GM18505 (cell line): Measurements from ENCODE around the gene EDC4.

Experiments used
- ATAC-seq: cut with Tn5 transposase; IDR thresholded peaks from one replicate; pipeline ENCODE4 v1.9.1; 2021; ENCODE audit not compliant: unreplicated experiment
- POLR2A ChIP-seq: IDR thresholded peaks from 4 replicates; pipeline ENCODE4 v1.6.1; 2011; ENCODE audit warnings: borderline replicate concordance; ENCODE audit not compliant: insufficient read depth, insufficient read length; ENCODE audit errors: extremely low read depth

Gene EDC4

DNA sequence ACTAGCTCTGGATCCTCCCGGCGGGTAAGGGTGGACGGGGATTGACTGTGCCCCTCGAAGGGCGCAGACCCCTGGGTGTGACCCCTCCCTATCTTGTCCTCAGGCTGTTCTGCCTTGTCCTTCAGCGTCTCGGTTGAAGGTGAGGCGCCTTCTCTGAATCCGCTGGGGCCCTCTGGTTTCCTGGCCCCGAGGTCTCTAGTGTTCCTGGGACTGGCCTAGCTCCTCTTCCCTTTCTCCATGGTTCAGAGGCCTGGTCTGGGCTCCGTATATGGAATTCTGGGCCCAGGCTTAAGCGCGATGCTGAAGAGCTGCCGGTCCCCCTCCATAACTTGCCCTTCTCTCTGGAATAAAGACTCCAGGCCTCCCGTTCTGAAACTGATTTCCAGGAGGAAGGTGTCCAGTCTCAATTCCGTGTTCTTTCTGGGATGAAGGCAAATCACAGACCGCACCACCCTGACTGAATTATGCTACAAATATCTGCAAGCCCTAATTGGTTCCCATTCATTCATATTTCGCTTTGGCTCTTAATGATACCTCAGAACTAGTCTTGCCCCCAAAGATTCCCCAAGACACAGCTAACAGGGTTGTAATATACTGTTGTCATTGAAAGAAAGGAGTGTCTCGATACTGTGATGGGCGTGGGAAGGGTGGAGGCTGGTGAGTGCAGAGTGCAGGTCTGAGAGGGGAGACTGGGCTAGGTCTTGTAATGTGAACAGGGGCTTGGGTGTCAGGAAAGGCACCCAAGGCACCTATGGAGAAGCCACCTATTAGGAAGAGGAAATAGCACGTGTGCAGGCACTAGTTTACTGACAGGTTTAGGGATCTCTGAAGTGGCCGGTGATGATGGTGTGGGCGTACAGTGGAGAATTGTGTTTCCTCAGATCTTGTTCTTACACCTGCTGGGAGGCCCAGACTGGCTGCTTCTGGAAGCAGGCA, 851 bp downstream of the EDC4 start:
- TF ChIP-seq POLR2A = no peak
- ATAC-seq = peak; percentile 12

DNA sequence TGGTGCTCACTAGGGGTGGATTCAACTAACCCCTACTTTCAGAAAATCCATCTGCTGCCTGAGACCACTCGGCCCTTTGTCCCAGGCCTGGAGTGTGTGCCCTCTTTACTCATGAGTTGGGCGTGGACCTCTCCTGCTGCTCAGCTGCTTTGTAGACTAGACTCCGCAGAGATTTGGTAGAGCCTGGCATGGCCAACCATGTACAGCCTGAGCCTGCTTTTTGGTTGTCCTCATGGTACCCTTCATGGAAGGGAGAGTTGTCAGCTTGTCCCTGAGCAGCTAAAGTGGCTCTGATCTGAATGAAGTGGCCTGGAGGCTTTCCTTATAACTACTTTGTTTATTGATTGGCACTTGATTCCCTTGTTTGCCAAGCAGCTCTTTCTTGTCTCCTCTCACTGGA, 1.5 kb downstream of the EDC4 start:
- ATAC-seq = no peak
- TF ChIP-seq POLR2A = no peak

DNA sequence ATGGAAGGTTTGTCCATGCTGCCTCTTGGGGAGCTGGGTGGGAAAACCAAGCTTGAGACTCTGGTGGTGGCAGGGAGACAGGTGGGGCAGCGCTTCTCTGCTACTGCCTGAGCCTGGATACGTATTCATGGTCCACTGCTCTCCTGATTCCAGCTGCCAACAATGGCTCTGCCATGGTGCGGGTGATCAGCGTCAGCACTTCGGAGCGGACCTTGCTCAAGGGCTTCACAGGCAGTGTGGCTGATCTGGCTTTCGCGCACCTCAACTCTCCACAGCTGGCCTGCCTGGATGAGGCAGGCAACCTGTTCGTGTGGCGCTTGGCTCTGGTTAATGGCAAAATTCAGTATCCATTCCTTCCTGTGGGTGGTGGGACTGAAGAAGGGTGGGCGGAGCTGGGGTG, 4.2 kb downstream of the EDC4 start:
- no peak for TF ChIP-seq POLR2A
- ATAC-seq = no peak

DNA sequence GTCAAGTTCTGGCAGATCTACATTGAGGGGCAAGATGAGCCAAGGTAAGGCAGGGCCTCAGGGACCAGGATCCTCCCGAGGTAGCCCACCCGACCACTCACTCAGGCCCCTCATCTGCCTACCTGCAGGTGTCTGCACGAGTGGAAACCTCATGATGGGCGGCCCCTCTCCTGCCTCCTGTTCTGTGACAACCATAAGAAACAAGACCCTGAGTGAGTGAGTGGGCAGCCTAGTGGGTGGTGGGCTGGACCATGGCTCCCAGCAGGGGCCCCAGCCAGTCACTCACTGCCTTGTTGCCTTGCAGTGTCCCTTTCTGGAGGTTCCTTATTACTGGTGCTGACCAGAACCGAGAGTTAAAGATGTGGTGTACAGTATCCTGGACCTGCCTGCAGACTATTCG, 5.4 kb downstream of the EDC4 start:
- no peak for ATAC-seq
- TF ChIP-seq POLR2A = no peak

DNA sequence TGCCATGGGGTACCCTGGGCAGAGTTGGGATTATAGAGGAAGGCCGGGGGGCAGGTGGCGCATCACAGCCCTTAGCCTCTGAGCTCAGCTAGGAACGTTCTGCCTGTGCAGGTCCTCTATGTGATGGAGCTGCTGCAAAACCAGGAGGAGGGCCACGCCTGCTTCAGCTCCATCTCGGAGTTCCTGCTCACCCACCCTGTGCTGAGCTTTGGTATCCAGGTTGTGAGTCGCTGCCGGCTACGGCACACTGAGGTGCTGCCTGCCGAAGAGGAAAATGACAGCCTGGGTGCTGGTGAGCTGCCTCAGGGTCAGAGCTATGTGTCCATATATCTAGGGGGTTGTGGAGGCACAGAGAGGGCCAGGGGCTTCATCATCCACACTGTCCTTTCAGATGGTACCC, 6.0 kb downstream of the EDC4 start:
- TF ChIP-seq POLR2A = no peak
- no peak for ATAC-seq

DNA sequence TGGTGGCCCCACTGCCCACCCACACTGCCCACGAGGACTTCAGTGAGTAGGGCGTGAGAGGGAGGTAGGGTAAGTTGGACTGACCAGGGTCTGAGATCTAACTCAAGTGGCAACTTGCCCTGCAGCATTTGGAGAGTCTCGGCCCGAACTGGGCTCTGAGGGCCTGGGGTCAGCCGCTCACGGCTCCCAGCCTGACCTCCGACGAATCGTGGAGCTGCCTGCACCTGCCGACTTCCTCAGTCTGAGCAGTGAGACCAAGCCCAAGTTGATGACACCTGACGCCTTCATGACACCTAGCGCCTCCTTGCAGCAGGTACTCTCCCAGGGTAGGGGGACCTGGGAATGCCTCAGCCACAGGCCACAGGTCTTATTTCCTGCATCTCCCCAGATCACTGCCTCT, 6.6 kb downstream of the EDC4 start:
- no peak for TF ChIP-seq POLR2A
- ATAC-seq = no peak

DNA sequence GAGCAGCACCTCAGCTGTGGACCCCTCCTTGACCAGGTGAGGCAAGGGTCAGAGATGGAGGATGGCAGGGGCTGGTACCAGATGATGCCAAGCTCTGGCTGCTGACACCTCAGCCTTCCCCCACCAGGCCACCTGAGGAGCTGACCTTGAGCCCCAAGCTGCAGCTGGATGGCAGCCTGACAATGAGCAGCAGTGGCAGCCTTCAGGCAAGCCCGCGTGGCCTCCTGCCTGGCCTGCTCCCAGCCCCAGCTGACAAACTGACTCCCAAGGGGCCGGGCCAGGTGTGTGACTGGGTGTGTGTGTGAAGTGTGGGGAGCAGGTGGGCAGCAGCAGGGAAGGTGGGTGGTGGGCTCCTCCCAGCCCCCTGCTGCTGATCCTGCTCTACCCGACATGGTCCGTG, 7.1 kb downstream of the EDC4 start:
- ATAC-seq = no peak
- no peak for TF ChIP-seq POLR2A

DNA sequence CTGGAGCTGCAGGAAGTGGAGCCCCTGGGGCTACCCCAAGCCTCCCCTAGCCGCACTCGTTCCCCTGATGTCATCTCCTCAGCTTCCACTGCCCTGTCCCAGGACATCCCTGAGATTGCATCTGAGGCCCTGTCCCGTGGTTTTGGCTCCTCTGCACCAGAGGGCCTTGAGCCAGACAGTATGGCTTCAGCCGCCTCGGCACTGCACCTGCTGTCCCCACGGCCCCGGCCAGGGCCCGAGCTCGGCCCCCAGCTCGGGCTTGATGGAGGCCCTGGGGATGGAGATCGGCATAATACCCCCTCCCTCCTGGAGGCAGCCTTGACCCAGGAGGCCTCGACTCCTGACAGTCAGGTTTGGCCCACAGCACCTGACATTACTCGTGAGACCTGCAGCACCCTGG, 7.7 kb downstream of the EDC4 start:
- no peak for ATAC-seq
- TF ChIP-seq POLR2A = no peak

DNA sequence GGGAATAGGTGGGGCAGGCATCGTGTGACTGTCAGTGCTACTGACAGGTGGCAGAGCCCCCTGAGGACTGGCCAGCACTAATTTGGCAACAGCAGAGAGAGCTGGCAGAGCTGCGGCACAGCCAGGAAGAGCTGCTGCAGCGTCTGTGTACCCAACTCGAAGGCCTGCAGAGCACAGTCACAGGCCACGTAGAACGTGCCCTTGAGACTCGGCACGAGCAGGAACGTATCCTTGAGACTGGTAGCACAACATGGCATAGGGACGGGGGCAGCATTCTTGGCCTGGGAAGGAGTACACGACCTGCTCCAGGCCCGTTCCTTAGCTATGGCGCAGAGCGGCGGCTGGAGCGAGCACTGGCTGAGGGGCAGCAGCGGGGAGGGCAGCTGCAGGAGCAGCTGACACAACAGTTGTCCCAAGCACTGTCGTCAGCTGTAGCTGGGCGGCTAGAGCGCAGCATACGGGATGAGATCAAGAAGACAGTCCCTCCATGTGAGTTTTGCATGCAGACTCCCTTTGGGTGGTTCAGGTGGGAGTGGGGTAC, 8.8 kb downstream of the EDC4 start:
- ATAC-seq = no peak
- no peak for TF ChIP-seq POLR2A

DNA sequence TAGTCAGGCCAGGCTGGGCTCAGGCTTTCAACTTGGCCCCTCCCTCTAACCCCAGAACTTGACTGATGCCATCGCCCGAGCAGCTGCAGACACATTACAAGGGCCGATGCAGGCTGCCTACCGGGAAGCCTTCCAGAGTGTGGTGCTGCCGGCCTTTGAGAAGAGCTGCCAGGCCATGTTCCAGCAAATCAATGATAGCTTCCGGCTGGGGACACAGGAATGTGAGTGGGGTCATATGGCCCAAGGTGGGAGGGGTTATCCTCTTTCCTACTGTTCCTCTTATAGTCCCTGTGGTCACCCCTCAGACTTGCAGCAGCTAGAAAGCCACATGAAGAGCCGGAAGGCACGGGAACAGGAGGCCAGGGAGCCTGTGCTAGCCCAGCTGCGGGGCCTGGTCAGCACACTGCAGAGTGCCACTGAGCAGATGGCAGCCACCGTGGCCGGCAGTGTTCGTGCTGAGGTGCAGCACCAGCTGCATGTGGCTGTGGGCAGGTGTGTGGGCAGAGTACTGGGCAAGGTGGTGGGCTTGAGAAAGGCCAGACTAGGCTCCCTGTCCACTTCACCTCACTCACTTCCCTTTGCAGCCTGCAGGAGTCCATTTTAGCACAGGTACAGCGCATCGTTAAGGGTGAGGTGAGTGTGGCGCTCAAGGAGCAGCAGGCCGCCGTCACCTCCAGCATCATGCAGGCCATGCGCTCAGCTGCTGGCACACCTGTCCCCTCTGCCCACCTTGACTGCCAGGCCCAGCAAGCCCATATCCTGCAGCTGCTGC, 9.7 kb downstream of the EDC4 start:
- no peak for ATAC-seq

DNA sequence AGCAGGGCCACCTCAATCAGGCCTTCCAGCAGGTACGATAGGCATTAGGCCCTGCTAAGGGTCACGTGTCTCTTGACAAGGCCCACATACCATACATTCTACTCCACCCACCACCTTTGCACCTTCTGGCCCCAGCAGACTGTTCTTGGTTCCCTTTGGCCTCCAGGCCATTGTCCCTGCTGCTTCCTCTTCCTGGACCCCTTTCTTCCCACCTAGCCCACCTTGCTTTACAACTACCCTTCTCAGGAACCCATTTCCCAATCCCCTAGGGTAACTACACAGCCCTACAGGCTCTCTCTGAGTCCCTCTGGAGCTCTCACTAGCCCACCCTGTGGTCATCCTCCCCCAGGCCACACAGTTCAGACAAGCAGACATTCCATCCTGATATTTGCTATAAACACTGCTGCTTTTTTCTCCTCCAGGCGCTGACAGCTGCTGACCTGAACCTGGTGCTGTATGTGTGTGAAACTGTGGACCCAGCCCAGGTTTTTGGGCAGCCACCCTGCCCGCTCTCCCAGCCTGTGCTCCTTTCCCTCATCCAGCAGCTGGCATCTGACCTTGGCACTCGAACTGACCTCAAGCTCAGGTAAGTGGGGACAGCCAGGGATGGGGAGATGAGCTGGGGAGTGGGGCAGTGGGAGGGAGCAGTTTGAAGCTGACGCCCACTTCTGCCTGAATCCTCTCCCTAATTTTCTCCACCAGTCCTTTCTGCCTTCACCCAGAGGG, 10.5 kb downstream of the EDC4 start:
- no peak for TF ChIP-seq POLR2A
- no peak for ATAC-seq

More for the DNA sequence above, 9.7 kb downstream of the EDC4 start:
- TF ChIP-seq POLR2A = no peak

DNA sequence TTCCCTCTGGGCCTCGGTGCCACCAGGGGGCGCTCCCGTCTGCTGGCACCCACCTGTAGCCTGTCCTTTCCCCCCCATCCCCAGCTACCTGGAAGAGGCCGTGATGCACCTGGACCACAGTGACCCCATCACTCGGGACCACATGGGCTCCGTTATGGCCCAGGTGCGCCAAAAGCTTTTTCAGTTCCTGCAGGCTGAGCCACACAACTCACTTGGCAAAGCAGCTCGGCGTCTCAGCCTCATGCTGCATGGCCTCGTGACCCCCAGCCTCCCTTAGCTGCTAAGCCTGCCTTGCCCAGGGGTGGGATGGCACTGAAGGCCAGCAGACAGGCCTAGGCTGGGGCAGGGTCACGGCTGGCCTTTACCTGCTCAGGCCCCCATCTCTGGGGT, 11.0 kb downstream of the EDC4 start:
- no peak for ATAC-seq
- no peak for TF ChIP-seq POLR2A

DNA sequence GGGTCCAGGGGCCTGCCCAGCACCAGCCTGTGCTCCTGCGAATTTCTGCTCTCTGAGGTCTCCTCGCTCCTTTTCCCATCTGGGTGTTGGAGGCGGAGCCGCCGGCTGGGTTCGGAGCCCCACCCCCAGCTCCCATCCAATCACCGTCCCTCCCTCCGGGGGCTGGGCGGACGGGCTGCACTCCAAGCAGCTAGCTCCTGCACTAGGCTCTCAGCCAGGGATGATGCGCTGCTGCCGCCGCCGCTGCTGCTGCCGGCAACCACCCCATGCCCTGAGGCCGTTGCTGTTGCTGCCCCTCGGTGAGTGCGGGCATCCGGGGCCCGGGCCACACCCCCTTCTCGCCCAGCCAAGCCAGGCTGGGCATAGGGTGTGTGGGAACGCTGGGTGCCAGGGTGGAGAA, 11.8 kb downstream of the EDC4 start, which contains the start of gene NRN1L:
Gene NRN1L, plus strand, starts transcription at position 202 of the 400 bp plus-strand sequence. Its CDS starts 19 bp downstream, at position 221.
- TF ChIP-seq POLR2A = no peak
- ATAC-seq = no peak
